Measurements from ENCODE around the gene GOLGA8T.
"Not testable (repeated sequence)": the region's sequence is repeated elsewhere in the genome, so short reads cannot be mapped to it uniquely, and the experiment has no call there.

The GOLGA8T gene

GRCh38 chr15:30191639-30192038 lies 56.8 kb downstream of the GOLGA8T start:
- not testable (repeated sequence) for DNase-seq (ENCODE audit: low read depth in 2 of 2)

DNA sequence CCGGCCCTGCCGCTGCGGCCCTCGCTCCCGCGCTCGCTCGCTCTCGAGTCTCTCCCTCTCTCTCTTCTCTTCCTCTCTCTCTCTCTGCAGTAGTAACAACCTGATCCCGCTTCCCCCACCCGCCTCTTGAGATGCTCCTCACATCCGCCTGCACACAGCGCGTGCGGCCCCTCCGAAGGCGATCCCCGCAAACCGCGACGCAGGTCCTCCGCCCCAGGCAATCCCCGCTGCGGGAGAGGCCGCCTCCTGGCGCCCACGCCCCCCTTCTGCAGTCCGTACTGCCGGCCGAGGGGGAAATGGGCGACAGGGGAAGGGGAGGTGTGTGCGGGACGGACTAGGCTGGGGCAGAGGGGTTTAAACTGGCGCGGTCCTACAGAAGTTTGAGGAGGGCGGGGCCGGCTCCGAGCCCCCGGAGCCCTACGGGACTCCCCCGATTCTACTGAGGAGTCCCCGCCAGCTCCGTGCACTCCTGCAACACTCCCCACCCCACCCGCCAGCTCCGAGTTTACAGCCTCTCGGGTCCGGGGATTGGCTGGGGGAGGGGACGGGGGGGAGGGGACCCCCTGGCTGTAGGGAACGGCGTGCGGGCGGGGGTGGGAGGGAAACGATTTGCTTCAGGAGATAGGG lies 57.4 kb downstream of the GOLGA8T start:
- DNase-seq (ENCODE audit: low read depth in 2 of 2), result not testable (repeated sequence)

- DNase-seq (ENCODE audit: low read depth in 2 of 2), result not testable (repeated sequence)
These were observed 58.0 kb downstream of the GOLGA8T start for GRCh38 chr15:30192892-30193291.
